Measurements from ENCODE around the gene PRR13.
"Not testable (repeated sequence)": the region's sequence is repeated elsewhere in the genome, so short reads cannot be mapped to it uniquely, and the experiment has no call there.

PRR13 gene

DNA sequence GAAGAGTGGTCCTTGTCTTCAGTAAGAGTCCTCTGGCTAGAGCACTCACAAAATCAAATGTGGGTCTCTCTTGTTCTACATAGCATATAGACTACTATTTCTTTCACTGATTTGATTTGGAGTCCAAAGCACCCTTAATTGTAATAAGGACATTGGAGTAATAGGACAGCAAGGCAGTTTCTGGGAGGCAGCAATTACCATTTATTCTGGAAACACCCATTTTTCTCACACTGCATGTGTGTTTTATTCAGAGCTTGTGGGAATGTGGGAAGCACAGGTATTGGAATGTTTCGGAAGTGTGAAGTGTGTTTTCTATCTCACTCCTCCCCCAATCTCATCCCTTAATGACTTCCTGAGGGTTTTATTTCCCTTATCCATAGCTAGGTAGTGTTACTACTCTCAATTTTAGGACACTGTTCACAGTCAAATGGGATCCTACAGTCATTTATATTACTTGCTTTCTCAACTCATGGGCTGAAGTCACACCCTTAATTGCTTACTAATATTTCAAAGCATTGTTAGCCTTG is 30.6 kb downstream of the PRR13 start:
- FAIRE-seq, result no peak

DNA sequence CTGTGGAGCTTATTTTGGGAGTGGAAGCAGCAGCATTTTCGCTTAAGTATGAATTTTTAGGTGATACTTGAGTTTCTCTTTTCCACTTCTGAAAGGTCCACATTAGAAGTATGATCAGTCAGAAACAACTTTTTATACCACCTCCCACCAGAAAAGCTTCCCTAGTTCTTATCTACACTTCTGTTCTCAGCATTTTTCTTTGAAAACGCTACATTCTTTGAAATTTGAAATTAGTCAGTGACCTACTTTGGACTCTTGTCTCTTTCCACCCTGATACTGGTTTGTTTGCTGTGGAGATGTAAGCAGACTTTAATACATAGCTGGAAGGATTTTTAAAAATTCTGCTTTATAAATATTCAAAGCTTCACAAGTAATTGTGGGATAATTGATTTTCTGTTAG is 32.5 kb downstream of the PRR13 start:
- no peak for FAIRE-seq

DNA sequence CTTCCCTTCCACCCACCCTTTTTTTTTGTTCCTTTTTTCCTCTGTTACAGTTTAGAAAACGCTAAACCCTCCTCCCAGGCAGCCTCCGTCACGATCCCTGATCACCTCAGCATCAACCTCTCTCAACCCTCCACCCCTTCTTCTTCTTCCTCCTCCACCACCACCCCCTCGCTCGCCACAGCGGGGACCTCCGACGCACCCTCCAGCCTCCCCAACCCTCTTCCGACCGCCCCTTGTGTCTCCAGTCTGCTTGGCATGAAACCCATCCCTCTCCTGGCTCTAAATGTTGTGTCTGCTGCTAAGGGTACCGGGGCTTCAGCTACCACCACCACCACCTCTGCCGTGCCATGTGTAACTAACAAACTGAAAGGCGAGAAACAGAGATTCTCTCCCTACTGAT is 33.3 kb downstream of the PRR13 start:
- FAIRE-seq, result no peak

- FAIRE-seq, result no peak
Observed at GRCh38 chr12:53476769-53477209, 35.3 kb downstream of the PRR13 start.

DNA sequence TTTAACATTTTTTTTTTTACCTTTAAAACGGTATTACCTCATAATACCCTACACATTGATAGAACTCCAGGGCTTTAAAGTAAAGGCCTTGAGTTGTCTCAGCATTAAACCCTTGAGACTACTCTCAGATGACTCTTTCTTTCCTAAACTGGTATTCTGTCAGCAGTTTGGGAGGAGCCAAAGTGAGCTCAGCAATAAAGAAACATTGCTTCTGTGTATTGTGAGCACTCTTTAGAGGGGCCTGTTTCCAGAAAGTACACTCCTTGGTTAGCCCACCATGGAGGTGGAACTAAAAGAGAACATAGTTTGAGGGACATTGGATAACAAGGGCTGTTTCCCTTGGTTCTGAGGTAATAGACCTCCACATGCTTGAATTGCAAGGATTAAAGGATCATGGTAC is 37.3 kb downstream of the PRR13 start:
- no peak for FAIRE-seq

DNA sequence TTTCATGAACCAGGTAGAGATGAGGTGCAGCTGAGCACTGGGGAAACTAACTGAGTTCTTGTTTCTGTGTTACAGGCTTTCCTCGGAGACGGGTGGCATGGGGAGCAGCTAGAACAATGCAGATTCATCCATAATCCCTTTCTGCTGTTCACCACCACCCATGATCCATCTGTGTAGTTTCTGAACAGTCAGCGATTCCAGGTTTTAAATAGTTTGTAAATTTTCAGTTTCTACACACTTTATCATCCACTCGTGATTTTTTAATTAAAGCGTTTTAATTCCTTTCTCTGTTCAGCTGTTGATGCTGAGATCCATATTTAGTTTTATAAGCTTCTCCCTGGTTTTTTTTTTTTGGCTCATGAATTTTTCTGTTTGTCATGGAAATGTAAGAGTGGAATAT is 37.8 kb downstream of the PRR13 start:
- FAIRE-seq, result no peak

DNA sequence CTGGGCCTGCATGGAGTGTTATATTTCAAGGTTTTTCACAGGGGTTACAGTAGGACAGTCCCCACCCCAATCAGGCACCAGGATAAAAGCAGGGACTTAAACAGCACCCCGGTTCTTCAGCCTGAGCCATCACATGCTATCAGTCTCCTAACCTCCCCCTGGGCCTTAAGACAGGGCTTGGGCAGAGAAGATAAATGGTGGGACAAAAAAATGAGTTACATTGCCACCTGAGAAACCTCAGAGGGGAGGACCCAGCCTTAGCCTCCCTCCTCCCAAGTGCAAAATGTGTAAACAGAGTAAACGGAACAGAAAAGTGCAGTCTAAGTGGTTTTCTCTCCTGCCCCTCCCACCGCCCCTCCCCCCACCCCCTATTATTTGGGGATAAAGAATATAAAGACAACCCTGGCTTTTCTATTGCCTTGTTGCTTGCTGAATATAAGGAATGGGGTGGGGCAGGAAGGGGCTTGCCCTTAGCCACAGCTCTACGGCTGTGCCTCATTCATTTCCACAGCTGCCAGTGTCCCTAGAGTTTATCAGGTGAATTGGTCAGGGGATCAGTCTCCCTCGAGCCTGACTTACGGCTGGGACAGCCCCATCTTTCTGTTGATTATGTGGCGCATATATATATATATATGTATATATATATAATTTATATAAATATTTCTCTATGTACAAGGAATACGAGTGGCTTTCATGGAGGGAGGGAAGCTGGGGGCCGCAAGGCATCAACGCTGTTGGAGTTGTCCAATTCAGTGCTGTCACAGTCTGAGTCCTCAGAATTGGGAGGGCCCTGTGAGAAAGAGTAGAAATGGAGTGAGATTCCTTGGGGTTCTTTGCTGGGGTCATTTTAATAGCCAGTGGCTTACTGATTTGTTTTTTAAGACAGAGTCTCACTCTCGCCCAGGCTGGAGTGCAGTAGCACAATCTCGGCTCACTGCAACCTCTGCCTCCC is 39.2 kb downstream of the PRR13 start:
- FAIRE-seq, result no peak

DNA sequence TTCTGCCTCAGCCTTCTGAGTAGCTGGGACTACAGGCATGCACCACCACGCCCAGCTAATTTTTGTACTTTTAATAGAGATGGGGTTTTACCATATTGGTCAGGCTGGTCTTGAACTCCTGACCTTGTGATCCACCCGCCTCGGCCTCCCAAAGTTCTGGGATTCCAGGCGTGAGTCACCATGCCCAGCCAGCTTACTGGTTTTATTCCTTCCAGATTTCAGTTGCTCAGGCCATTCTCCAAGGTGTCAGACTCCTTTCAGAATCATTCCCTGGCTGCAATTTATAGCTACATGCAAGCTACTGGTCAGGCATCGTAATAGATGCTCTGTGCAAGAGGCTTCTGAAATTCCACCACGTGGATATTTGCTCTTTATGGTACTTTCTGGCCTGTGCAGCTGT is 39.9 kb downstream of the PRR13 start:
- FAIRE-seq, result not testable (repeated sequence)

GRCh38 chr12:53481939-53482586 is 40.5 kb downstream of the PRR13 start:
- FAIRE-seq, result no peak

DNA sequence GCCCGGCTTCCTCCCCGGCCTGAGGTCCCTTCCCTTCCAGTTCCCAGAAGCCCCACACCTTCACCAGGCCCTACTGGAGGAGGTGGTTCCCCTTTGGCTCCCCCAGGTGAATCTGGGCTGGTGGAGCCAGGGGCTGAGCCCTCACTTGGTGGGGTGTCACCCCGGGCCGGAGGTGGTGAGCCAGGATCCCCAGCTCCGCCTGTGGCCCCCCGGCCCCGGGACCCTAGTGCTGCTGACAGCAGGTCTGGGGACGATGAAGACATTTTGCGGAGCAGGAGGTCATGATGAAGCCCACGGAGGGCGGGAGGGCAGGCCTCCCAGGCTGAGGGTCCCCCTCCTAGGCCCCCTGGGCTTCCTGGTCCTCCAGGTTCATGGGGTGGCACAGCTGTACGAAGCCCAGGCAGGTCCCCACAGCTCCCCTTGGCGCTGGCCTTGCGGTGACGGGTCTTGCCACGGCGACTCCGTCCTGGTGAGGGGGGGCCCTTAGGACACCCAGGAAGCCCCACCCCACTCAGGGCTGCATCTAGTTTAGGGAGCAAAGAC is 41.2 kb downstream of the PRR13 start:
- no peak for FAIRE-seq

DNA sequence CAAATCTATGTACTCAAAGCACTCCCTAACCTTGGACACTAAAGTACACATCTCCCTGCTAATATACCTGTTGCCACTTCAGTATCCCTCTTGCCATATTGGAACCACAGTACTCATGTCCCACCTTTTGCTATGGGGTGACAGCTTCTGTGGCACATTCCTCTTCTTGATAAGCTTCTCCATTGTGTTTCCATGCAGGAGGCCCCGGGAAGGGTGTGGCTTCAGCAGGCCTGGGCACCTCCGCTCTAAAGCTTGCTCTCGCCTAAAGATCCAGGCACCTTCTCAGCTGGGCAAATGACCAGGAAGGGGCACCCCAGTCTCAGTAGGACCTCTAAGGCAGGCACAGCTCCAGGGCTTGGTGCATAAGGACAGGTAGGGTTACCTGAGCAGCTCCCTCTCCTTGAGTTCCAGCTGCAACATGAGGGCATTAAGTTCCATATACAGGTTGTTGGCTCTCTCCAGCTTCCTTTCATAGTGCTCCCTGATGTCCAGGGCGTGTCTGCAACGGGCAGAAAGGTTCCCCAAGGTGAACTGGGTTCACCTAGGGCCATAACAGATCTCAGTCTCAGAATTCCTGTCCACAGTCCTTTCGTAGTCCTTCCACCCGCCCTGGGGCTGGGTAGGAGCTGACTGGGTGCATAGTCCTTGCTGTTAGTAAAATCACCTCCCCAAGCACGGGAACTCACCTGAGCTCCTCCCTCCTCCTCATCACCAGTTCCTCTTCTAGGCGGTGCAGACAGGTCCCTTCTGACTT is 41.9 kb downstream of the PRR13 start:
- no peak for FAIRE-seq

GRCh38 chr12:53483979-53484377 is 42.4 kb downstream of the PRR13 start:
- no peak for FAIRE-seq

DNA sequence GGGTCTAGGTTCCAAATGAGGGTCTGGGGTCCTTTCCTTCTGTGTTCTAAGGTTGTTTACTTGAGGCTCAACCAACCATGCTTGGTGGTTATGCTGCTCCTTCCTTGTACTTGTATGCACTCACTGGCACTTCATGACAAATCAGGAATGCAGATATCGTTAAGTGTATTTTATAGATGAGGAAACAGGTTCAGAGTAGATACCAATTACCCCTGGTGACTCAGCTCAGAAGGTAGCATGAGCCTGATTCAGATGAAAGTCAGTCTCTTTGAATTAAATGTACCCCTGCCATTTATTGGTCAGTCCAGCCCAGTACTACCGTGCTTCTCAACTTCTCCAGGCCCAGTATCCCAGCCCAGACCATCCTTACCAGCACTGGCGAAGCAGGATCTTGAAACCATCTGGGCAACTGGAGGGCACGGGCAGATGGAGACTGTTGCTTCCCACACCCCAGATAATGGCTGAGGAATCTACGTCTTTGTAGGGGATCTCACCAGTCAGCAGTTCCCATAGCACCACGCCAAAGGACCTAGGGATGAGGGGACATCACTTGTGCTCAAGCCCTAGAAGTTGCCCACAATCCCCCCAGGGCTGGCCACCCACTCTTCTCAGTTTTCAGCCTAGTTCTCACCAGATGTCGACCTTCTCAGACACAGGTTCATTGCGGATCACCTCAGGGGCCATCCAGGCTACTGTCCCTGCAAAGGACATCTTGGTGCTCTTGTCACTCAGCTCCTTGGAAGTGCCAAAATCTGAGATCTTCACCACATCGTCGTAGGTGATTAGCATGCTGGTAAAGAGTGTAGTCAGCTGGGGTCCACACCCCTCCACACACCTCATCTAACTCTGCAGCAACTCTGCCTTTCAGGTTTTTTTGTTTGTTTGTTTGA is 43.4 kb downstream of the PRR13 start:
- no peak for FAIRE-seq

- no peak for FAIRE-seq
Observed at GRCh38 chr12:53485955-53486735, 44.6 kb downstream of the PRR13 start.

DNA sequence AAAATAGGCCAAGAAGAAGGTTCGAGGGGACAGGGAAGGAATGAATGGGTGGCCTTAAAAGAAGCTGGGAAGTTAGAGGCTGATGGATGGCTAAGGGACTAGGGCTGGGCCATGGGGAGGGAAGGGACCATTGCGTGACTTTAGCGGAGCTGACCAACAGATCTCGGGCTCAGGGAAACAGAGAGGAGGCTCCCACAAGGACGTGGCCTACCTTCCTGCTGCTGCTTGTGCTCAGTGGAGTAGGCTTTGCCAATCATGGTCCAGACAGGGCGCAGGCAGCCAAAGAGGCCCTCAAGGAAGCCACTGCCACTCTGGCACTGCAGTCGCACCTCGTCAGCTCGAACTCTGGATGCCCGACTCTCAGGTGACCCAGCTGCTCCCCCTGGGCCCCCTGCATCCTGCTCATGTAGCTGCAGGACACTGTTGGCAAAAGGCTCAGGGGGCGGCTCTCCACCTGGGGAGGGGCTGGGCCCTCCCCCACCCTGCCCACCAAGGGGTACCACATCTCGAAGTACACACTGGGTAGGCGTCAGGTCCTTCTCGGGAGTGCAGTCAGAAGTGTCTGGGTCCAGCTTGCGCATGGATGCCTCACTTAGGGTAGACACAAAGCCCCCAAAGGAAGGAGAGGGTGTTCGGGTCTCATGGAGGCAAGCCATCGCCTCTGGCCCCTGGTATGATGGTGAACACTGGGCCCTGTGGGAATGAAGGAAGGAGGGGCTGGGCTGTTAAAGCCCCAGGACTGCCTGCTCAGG is 45.4 kb downstream of the PRR13 start:
- no peak for FAIRE-seq

DNA sequence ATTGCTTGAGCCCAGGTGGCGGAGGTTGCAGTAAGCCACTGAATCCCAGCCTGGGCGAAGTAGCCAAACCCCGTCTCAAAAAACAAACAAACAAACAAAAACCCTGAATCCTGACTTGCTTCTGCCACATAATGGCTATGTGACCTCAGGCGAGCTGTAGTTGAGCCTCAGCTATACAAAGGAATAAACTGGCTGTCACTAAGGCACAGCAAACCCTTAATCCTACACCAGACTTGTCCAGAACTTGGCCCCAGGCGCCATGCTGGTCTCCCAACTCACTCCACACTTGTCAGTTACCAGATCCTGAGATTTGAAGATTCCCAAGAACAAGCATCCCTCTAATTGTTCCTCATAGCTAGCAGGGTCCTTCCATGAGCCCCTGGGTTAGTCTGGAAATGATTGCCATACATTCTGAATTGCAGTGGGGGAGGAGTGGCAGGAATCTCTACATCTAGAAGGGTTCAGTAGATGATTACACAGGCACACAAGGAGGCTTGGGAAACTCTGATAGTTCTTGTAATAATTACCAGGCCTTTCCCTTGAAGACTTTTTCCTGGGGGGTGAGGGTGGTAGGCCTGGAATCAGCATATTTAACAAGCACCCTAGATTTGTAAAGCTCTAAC is 47.8 kb downstream of the PRR13 start:
- no peak for FAIRE-seq

- FAIRE-seq, result no peak
Observed at GRCh38 chr12:53492188-53492587, 50.7 kb downstream of the PRR13 start.

- no peak for FAIRE-seq
Observed at GRCh38 chr12:53492830-53493609, 51.5 kb downstream of the PRR13 start.
